H9 (cell line): ENCODE measurements around the gene SLC37A2. TPM values are rescaled to one million over a fixed set of nuclear protein-coding genes. Genes with fewer than 3 reads are reported as not detected.

ENCODE experiments used
- DNase-seq: peaks from one replicate; pipeline ENCODE4 v3.0.0-alpha.2; 2017
- H2AFZ ChIP-seq: one replicate; pipeline ENCODE4 v1.6.1; 2013; ENCODE audit warnings: mild to moderate bottlenecking, low read length, control low read depth, moderate library complexity
- H2AK5ac ChIP-seq: 2 replicates; pipeline ENCODE4 v1.6.1; 2013; ENCODE audit warnings: low read length, control low read depth, mixed read lengths; ENCODE audit not compliant: insufficient read length
- H2BK120ac ChIP-seq: one replicate; pipeline ENCODE4 v1.6.1; 2013; ENCODE audit warnings: low read depth, mild to moderate bottlenecking, low read length, control low read depth, inconsistent platforms; ENCODE audit not compliant: poor library complexity, severe bottlenecking
- H2BK12ac ChIP-seq: 2 replicates; pipeline ENCODE4 v1.6.1; 2013; ENCODE audit warnings: low read length, control low read depth, mixed read lengths, low read depth; ENCODE audit not compliant: insufficient read length
- H2BK15ac ChIP-seq: 2 replicates; pipeline ENCODE4 v1.6.1; 2013; ENCODE audit warnings: low read depth, low read length, control low read depth
- H2BK20ac ChIP-seq: one replicate; pipeline ENCODE4 v1.6.1; 2013; ENCODE audit warnings: low read depth, mild to moderate bottlenecking, low read length, control low read depth, inconsistent platforms; ENCODE audit not compliant: poor library complexity, severe bottlenecking
- H2BK5ac ChIP-seq: 2 replicates; pipeline ENCODE4 v1.6.1; 2013; ENCODE audit warnings: low read length, control low read depth, mixed read lengths; ENCODE audit not compliant: insufficient read length
- H3K14ac ChIP-seq: 2 replicates; pipeline ENCODE4 v1.6.1; 2013; ENCODE audit warnings: low read length, control low read depth; ENCODE audit not compliant: insufficient read depth
- H3K18ac ChIP-seq: 2 replicates; pipeline ENCODE4 v1.6.1; 2013; ENCODE audit warnings: low read depth, mild to moderate bottlenecking, mixed read lengths, low read length, control low read depth; ENCODE audit not compliant: insufficient read length
- H3K23ac ChIP-seq: 2 replicates; pipeline ENCODE4 v1.6.1; 2013; ENCODE audit warnings: low read length, control low read depth, mixed read lengths, low read depth; ENCODE audit not compliant: insufficient read length
- H3K23me2 ChIP-seq: 2 replicates; pipeline ENCODE4 v1.6.1; 2013; ENCODE audit warnings: low read depth, mild to moderate bottlenecking, mixed read lengths, low read length, control low read depth; ENCODE audit not compliant: insufficient read length, poor library complexity, severe bottlenecking
- H3K27ac ChIP-seq: 2 replicates; pipeline ENCODE4 v1.5.1; 2013; ENCODE audit warnings: low read length, control low read depth, mixed read lengths, low read depth; ENCODE audit not compliant: insufficient read length
- H3K27me3 ChIP-seq: 2 replicates; pipeline ENCODE4 v1.6.1; 2013; ENCODE audit warnings: low read length, control low read depth, inconsistent platforms; ENCODE audit not compliant: insufficient read depth
- H3K4ac ChIP-seq: 2 replicates; pipeline ENCODE4 v1.6.1; 2013; ENCODE audit warnings: low read depth, mild to moderate bottlenecking, control low read depth, inconsistent platforms, low read length, moderate library complexity
- H3K4me1 ChIP-seq: 2 replicates; pipeline ENCODE4 v1.6.1; 2013; ENCODE audit warnings: low read length, control low read depth, inconsistent platforms; ENCODE audit not compliant: insufficient read depth
- H3K4me2 ChIP-seq: 2 replicates; pipeline ENCODE4 v1.6.1; 2013; ENCODE audit warnings: low read length, control low read depth, mixed read lengths; ENCODE audit not compliant: insufficient read length, insufficient read depth
- H3K56ac ChIP-seq: 2 replicates; pipeline ENCODE4 v1.6.1; 2013; ENCODE audit warnings: low read depth, mild to moderate bottlenecking, mixed read lengths, low read length, control low read depth; ENCODE audit not compliant: insufficient read length
- H3K79me1 ChIP-seq: 2 replicates; pipeline ENCODE4 v1.6.1; 2013; ENCODE audit warnings: low read depth, mild to moderate bottlenecking, moderate library complexity, low read length, control low read depth, inconsistent platforms; ENCODE audit not compliant: insufficient read depth, poor library complexity, severe bottlenecking
- H3K79me2 ChIP-seq: 2 replicates; pipeline ENCODE4 v1.6.1; 2013; ENCODE audit warnings: low read length, control low read depth, inconsistent platforms; ENCODE audit not compliant: insufficient read depth
- H3K9ac ChIP-seq: 2 replicates; pipeline ENCODE4 v1.6.1; 2013; ENCODE audit warnings: low read length, control low read depth, mixed read lengths; ENCODE audit not compliant: insufficient read length; ENCODE audit errors: extremely low read depth
- H3K9me3 ChIP-seq: one replicate; pipeline ENCODE4 v1.6.1; 2013; ENCODE audit warnings: low read depth, low read length, inconsistent platforms; ENCODE audit not compliant: control insufficient read depth
- H3T11ph ChIP-seq: one replicate; pipeline ENCODE4 v1.6.1; 2013; ENCODE audit warnings: mild to moderate bottlenecking, low read length, control low read depth, inconsistent platforms
- H4K20me1 ChIP-seq: one replicate; pipeline ENCODE4 v1.6.1; 2013; ENCODE audit not compliant: control insufficient read depth, insufficient read length, insufficient read depth
- H4K5ac ChIP-seq: 2 replicates; pipeline ENCODE4 v1.6.1; 2013; ENCODE audit warnings: low read depth, mild to moderate bottlenecking, mixed read lengths, low read length, control low read depth; ENCODE audit not compliant: insufficient read length
- H4K8ac ChIP-seq: replicated peaks from 2 replicates; pipeline ENCODE4 v1.6.1; 2013; ENCODE audit warnings: low read length, control low read depth, mixed read lengths, low read depth; ENCODE audit not compliant: insufficient read length
- H4K91ac ChIP-seq: 2 replicates; pipeline ENCODE4 v1.6.1; 2013; ENCODE audit warnings: low read depth, mild to moderate bottlenecking, moderate library complexity, mixed read lengths, low read length, control low read depth; ENCODE audit not compliant: insufficient read length
- H3K27ac Mint-ChIP-seq, 3 experiments: 2 replicates in 2 of 3; 3 replicates in 1 of 3; pipeline ENCODE4 v1.8.0; 2020 to 2021; ENCODE audit warnings: mixed read lengths in 3 of 3, mild to moderate bottlenecking in 1 of 3, moderate library complexity in 1 of 3
- H3K27me3 Mint-ChIP-seq: 2 replicates; pipeline ENCODE4 v1.8.0; 2021; ENCODE audit warnings: low read depth, mild to moderate bottlenecking, moderate library complexity, mixed read lengths
- H3K36me3 Mint-ChIP-seq, 3 experiments: 2 replicates in 2 of 3; 3 replicates in 1 of 3; pipeline ENCODE4 v1.8.0; 2020 to 2021; ENCODE audit warnings: low read depth in 3 of 3, mixed read lengths in 3 of 3; ENCODE audit not compliant: insufficient read depth in 1 of 3
- H3K4me1 Mint-ChIP-seq, 2 experiments: 2 replicates each; pipeline ENCODE4 v1.8.0; 2020; ENCODE audit warnings: mixed read lengths in 2 of 2
- H3K4me3 Mint-ChIP-seq, 2 experiments: 2 replicates in 1 of 2; 3 replicates in 1 of 2; pipeline ENCODE4 v1.8.0; 2020 to 2021; ENCODE audit warnings: mild to moderate bottlenecking in 2 of 2, mixed read lengths in 2 of 2, moderate library complexity in 1 of 2
- H3K9me3 Mint-ChIP-seq, 2 experiments: 2 replicates in 1 of 2; 3 replicates in 1 of 2; pipeline ENCODE4 v1.8.0; 2020; ENCODE audit warnings: mild to moderate bottlenecking in 2 of 2, mixed read lengths in 2 of 2, moderate library complexity in 1 of 2
- CTCF ChIP-seq: fragments of 200-600 bp; sonication (generic); conservative IDR thresholded peaks from 3 replicates; pipeline ENCODE4 v1.8.0; 2021; ENCODE audit warnings: antibody characterized with exemption, mild to moderate bottlenecking
- WGBS: extraction: QIAGEN DNeasy Blood & Tissue Kit; methylation state at CpG from one replicate; pipeline ENCODE4 v1.1.7; 2013; ENCODE audit warnings: missing lambda C conversion rate, low lambda C conversion rate, mixed read lengths; ENCODE audit not compliant: insufficient read length; ENCODE audit errors: extremely low coverage; 5-methylcytosine and 5-hydroxymethylcytosine counted together
- total RNA-seq: library from RNA; stranded (reverse); gene quantifications from 2 replicates; pipeline ENCODE4 v1.2.1, GENCODE V29; 2021

The SLC37A2 gene
- total RNA-seq, 1 experiment from 2014 or later, result 1.2 TPM

GRCh38 chr11:125078016-125078415 lies 14.9 kb downstream of the SLC37A2 start:
- Histone ChIP-seq H2BK120ac (no peak overlapping the region), H3T11ph (no peak overlapping the region), H3K4me2 (no peak overlapping the region), H3K9me3 (no peaks in the 10 kb centered on the region), H3K14ac (no peak overlapping the region; the same call in 1 of the 2 replicates), H3K4ac (no peak overlapping the region), H2AK5ac (no peak overlapping the region), H3K23me2 (no peaks in the 10 kb centered on the region), H3K27ac (no peak overlapping the region), H3K4me1 (no peaks in the 10 kb centered on the region), H3K56ac (no peak overlapping the region), H2AFZ (no peak overlapping the region), H4K20me1 (no peaks in the 10 kb centered on the region), H3K27me3 (no peaks in the 10 kb centered on the region), H3K79me2 (no peaks in the 10 kb centered on the region), H2BK15ac (no peak overlapping the region), H2BK12ac (no peak overlapping the region), H4K5ac (no peak overlapping the region), H3K23ac (no peak overlapping the region), H3K9ac (no peak overlapping the region), H4K8ac (no peak overlapping the region), H3K18ac (no peak overlapping the region), H2BK5ac (no peak overlapping the region), H2BK20ac (no peak overlapping the region), H3K79me1 (no peaks in the 10 kb centered on the region), H4K91ac (no peak overlapping the region)
- no peaks in the 10 kb centered on the region for H3K9me3 Mint-ChIP-seq
- no peak overlapping the region for H3K4me3 Mint-ChIP-seq
- no CpG with 5 or more reads among the region's 11 CpGs for WGBS
- no peaks in the 10 kb centered on the region for H3K36me3 Mint-ChIP-seq
- peaks cover 3 to 10% of the 10 kb centered on the region in 2 experiments for H3K4me1 Mint-ChIP-seq
- no peak for DNase-seq
- no peak for TF ChIP-seq CTCF
- no peak overlapping the region; a peak in 1 of 7 replicates for H3K27ac Mint-ChIP-seq
- H3K27me3 Mint-ChIP-seq, result peaks cover 17% of the 10 kb centered on the region
